T-cell (primary cell): ENCODE measurements around the gene TRPC4AP. TPM values are rescaled to one million over a fixed set of nuclear protein-coding genes. Genes with fewer than 3 reads are reported as not detected.

Experiments
- ATAC-seq, 4 experiments: fragments of 200-7000 bp in 3 of 4; fragments of 150-1000 bp in 1 of 4; cut with Tn5 transposase; replicated peaks in 1 of 4; 1 replicate in 3 of 4; 2 replicates in 1 of 4; pipeline ENCODE4 v1.10.0; 2021; ENCODE audit warnings: moderate library complexity in 3 of 4, mild to moderate bottlenecking in 2 of 4, moderate number of reproducible peaks in 1 of 4
- CTCF ChIA-PET, 2 donors: fragments of 300-600 bp; sonication (Branson Sonifier 250); formaldehyde crosslinking; loops; one replicate each; lab custom pipeline; 2022; ENCODE audit warnings: antibody characterized with exemption in 2 of 2; lab: Charles Lee
- POLR2A ChIA-PET, 2 donors: fragments of 300-600 bp; sonication (Branson Sonifier 250); formaldehyde crosslinking; loops; one replicate each; lab custom pipeline; 2022; ENCODE audit warnings: antibody characterized with exemption in 2 of 2; lab: Charles Lee
- DNase-seq, 35 experiments: peaks; one replicate each; pipeline versions ENCODE4 v3.0.0 to v3.0.0-alpha.2; 2013 to 2023
- H3K27ac ChIP-seq: one replicate; pipeline ENCODE4 v1.5.1; 2013; ENCODE audit warnings: low read length
- H3K27me3 ChIP-seq, 2 experiments: replicated peaks in 1 of 2; 1 replicate in 1 of 2; 2 replicates in 1 of 2; pipeline versions ENCODE4 v1.6.1 to v1.7.0; 2013; ENCODE audit warnings: low read length in 1 of 2, mixed read lengths in 1 of 2; ENCODE audit not compliant: control insufficient read depth in 2 of 2, insufficient read depth in 2 of 2; ENCODE audit errors: extremely low read depth in 1 of 2
- H3K36me3 ChIP-seq, 2 donors: 1 replicate in 1 of 2; 2 replicates in 1 of 2; pipeline versions ENCODE4 v1.6.1 to v1.7.0; 2013; ENCODE audit warnings: low read length in 1 of 2; ENCODE audit not compliant: control insufficient read depth in 2 of 2, insufficient read depth in 1 of 2; ENCODE audit errors: extremely low read depth in 1 of 2
- H3K4me1 ChIP-seq, 2 experiments: 1 replicate in 1 of 2; 2 replicates in 1 of 2; pipeline versions ENCODE4 v1.6.1 to v1.7.0; 2013; ENCODE audit warnings: low read length in 2 of 2, mixed read lengths in 1 of 2; ENCODE audit not compliant: insufficient read depth in 2 of 2, control insufficient read depth in 1 of 2; ENCODE audit errors: extremely low read depth in 1 of 2
- H3K4me3 ChIP-seq, 2 donors: 1 replicate in 1 of 2; 2 replicates in 1 of 2; pipeline versions ENCODE4 v1.5.1 to v1.7.0; 2013; ENCODE audit warnings: mild to moderate bottlenecking in 2 of 2, low read length in 1 of 2, moderate library complexity in 1 of 2; ENCODE audit not compliant: control insufficient read depth in 1 of 2; ENCODE audit errors: extremely low read depth in 1 of 2
- H3K9me3 ChIP-seq: 2 replicates; pipeline ENCODE4 v1.7.0; 2013
- H3K27ac Mint-ChIP-seq, 2 donors: one replicate each; pipeline ENCODE4 v1.8.0; 2020 to 2021; ENCODE audit warnings: mild to moderate bottlenecking in 2 of 2, mixed read lengths in 2 of 2
- H3K27me3 Mint-ChIP-seq, 2 donors: one replicate each; pipeline ENCODE4 v1.8.0; 2021 to 2022; ENCODE audit warnings: mixed read lengths in 2 of 2
- H3K36me3 Mint-ChIP-seq: one replicate; pipeline ENCODE4 v1.8.0; 2021; ENCODE audit warnings: mixed read lengths
- H3K4me1 Mint-ChIP-seq, 3 donors: one replicate each; pipeline ENCODE4 v1.8.0; 2020 to 2022; ENCODE audit warnings: mixed read lengths in 3 of 3, mild to moderate bottlenecking in 1 of 3
- H3K4me3 Mint-ChIP-seq, 3 donors: one replicate each; pipeline ENCODE4 v1.8.0; 2020 to 2022; ENCODE audit warnings: mild to moderate bottlenecking in 3 of 3, mixed read lengths in 3 of 3, moderate library complexity in 3 of 3
- H3K9me3 Mint-ChIP-seq, 3 donors: one replicate each; pipeline ENCODE4 v1.8.0; 2020 to 2022; ENCODE audit warnings: mixed read lengths in 3 of 3
- WGBS: methylation state at CpG from one replicate; pipeline ENCODE4 v1.1.5; 2013; ENCODE audit warnings: missing lambda C conversion rate; ENCODE audit not compliant: insufficient coverage; 5-methylcytosine and 5-hydroxymethylcytosine counted together
- total RNA-seq, 35 experiments: library from RNA in 6 of 35; stranded (reverse) in 6 of 35; fragments of 120-200 nt in 1 of 35; gene quantifications; one replicate each; pipeline versions ENCODE4 v1.2.1 to v1.2.4 and lab custom pipeline; 2013 to 2026

The TRPC4AP gene
- total RNA-seq, 5 donors from 2014 or later (not counting 1 experiment from before 2014, with no cell fraction given) = 56.3 to 65.5 (median 63.5) TPM

GRCh38 chr20:34996243-34997028, 96.2 kb downstream of the TRPC4AP start:
- Mint-ChIP-seq H3K36me3 (peaks cover 43% of the 10 kb centered on the region), H3K4me3 (peak overlapping the region in 1 of 3 donors; percentile 12), H3K4me1 (peaks cover 5 to 10% (median 5%) of the 10 kb centered on the region in 3 donors), H3K9me3 (no peaks in the 10 kb centered on the region), H3K27me3 (no peaks in the 10 kb centered on the region), H3K27ac (peak overlapping the region in 1 of 2 donors; percentile 11)
- ATAC-seq (no peak), DNase-seq (no peak)
- ChIA-PET POLR2A (interaction anchor here (0.5 to 0.6 kb wide), 2 partner anchors 117 to 750 kb away, joined by 3 to 7 read pairs; no protein-coding TSS in a partner anchor), CTCF (no interaction called here)
- H3K27me3 ChIP-seq = no peaks in the 10 kb centered on the region
- H3K4me1 ChIP-seq = no peaks in the 10 kb centered on the region
- no peak overlapping the region for H3K27ac ChIP-seq
- no peak overlapping the region for H3K4me3 ChIP-seq
- peaks cover 21 to 50% of the 10 kb centered on the region in 2 donors for H3K36me3 ChIP-seq
- H3K9me3 ChIP-seq = no peaks in the 10 kb centered on the region
- 97% methylated on average over 22 of the region's 26 CpGs for WGBS

- DNase-seq (no peak), ATAC-seq (no peak)
- Histone ChIP-seq H3K4me1 (no peaks in the 10 kb centered on the region), H3K9me3 (no peaks in the 10 kb centered on the region), H3K27ac (no peak overlapping the region), H3K27me3 (no peaks in the 10 kb centered on the region), H3K36me3 (peaks cover 20 to 45% of the 10 kb centered on the region in 2 donors), H3K4me3 (no peak overlapping the region)
- no peaks in the 10 kb centered on the region for H3K9me3 Mint-ChIP-seq
- ChIA-PET CTCF (no interaction called here), POLR2A (no interaction called here)
- peaks cover 39% of the 10 kb centered on the region for H3K36me3 Mint-ChIP-seq
- no peak overlapping the region for H3K4me3 Mint-ChIP-seq
- no peaks in the 10 kb centered on the region for H3K27me3 Mint-ChIP-seq
- peaks cover 5 to 10% (median 5%) of the 10 kb centered on the region in 3 donors for H3K4me1 Mint-ChIP-seq
- WGBS = 86% methylated on average over 6 of the region's 7 CpGs
- H3K27ac Mint-ChIP-seq = no peak overlapping the region
Observed at GRCh38 chr20:34995696-34996095, 96.9 kb downstream of the TRPC4AP start.

- no peaks in the 10 kb centered on the region for H3K9me3 ChIP-seq
- no peak overlapping the region for H3K4me3 ChIP-seq
- H3K27ac Mint-ChIP-seq = no peak overlapping the region
- H3K36me3 Mint-ChIP-seq = peaks cover 36% of the 10 kb centered on the region
- no peak overlapping the region for H3K4me3 Mint-ChIP-seq
- DNase-seq (no peak), ATAC-seq (no peak)
- ChIA-PET POLR2A (no interaction called here), CTCF (no interaction called here)
- no peak overlapping the region for H3K27ac ChIP-seq
- H3K27me3 ChIP-seq = no peaks in the 10 kb centered on the region
- H3K36me3 ChIP-seq = peaks cover 15 to 42% of the 10 kb centered on the region in 2 donors
- H3K4me1 Mint-ChIP-seq = peaks cover 5 to 10% (median 5%) of the 10 kb centered on the region in 3 donors
- no peaks in the 10 kb centered on the region for H3K9me3 Mint-ChIP-seq
- H3K4me1 ChIP-seq = no peaks in the 10 kb centered on the region
- 98% methylated on average over 13 of the region's 14 CpGs for WGBS
- H3K27me3 Mint-ChIP-seq = no peaks in the 10 kb centered on the region
Observed at GRCh38 chr20:34995192-34995591, 97.4 kb downstream of the TRPC4AP start.

GRCh38 chr20:34994509-34995131, 98.0 kb downstream of the TRPC4AP start:
- no peaks in the 10 kb centered on the region for H3K27me3 ChIP-seq
- CTCF ChIA-PET = no interaction called here
- peaks cover 5 to 10% (median 5%) of the 10 kb centered on the region in 3 donors for H3K4me1 Mint-ChIP-seq
- DNase-seq = no peak
- 75% methylated on average over 12 of the region's 14 CpGs for WGBS
- H3K4me1 ChIP-seq = no peaks in the 10 kb centered on the region
- no peak for ATAC-seq
- H3K9me3 Mint-ChIP-seq = no peaks in the 10 kb centered on the region
- H3K27ac Mint-ChIP-seq = no peak overlapping the region
- H3K9me3 ChIP-seq = no peaks in the 10 kb centered on the region
- H3K4me3 ChIP-seq = no peak overlapping the region
- H3K36me3 Mint-ChIP-seq = peaks cover 31% of the 10 kb centered on the region
- POLR2A ChIA-PET = interaction anchor here in 1 of 2 donors (0.6 kb wide), 1 partner anchor 777 kb away, joined by 3 read pairs; no protein-coding TSS in a partner anchor
- H3K4me3 Mint-ChIP-seq = no peak overlapping the region
- H3K36me3 ChIP-seq = peaks cover 15 to 37% of the 10 kb centered on the region in 2 donors
- H3K27ac ChIP-seq = no peak overlapping the region
- no peaks in the 10 kb centered on the region for H3K27me3 Mint-ChIP-seq

GRCh38 chr20:34993941-34994508, 98.6 kb downstream of the TRPC4AP start:
- Mint-ChIP-seq H3K36me3 (peaks cover 27% of the 10 kb centered on the region), H3K4me3 (no peak overlapping the region), H3K4me1 (peaks cover 5 to 10% (median 5%) of the 10 kb centered on the region in 3 donors), H3K27ac (no peak overlapping the region), H3K27me3 (no peaks in the 10 kb centered on the region), H3K9me3 (no peaks in the 10 kb centered on the region)
- DNase-seq (no peak), ATAC-seq (no peak)
- 95% methylated on average over 21 of the region's 22 CpGs for WGBS
- POLR2A ChIA-PET = interaction anchor here in 1 of 2 donors (0.6 kb wide), 1 partner anchor 777 kb away, joined by 3 read pairs; no protein-coding TSS in a partner anchor
- Histone ChIP-seq H3K4me1 (no peaks in the 10 kb centered on the region), H3K27me3 (no peaks in the 10 kb centered on the region), H3K36me3 (peaks cover 15 to 34% of the 10 kb centered on the region in 2 donors), H3K27ac (no peak overlapping the region), H3K9me3 (no peaks in the 10 kb centered on the region), H3K4me3 (no peak overlapping the region)
- CTCF ChIA-PET = no interaction called here

- ATAC-seq = no peak
- H3K36me3 ChIP-seq = peaks cover 15 to 27% of the 10 kb centered on the region in 2 donors
- Mint-ChIP-seq H3K4me3 (no peak overlapping the region), H3K27me3 (no peaks in the 10 kb centered on the region), H3K4me1 (peaks cover 4 to 5% (median 4%) of the 10 kb centered on the region in 3 donors), H3K27ac (no peak overlapping the region), H3K36me3 (peaks cover 15% of the 10 kb centered on the region), H3K9me3 (no peaks in the 10 kb centered on the region)
- no peaks in the 10 kb centered on the region for H3K4me1 ChIP-seq
- CTCF ChIA-PET = no interaction called here
- WGBS = 95% methylated on average over 20 of the region's 20 CpGs
- H3K27me3 ChIP-seq = no peaks in the 10 kb centered on the region
- no peak overlapping the region for H3K4me3 ChIP-seq
- POLR2A ChIA-PET = no interaction called here
- no peak overlapping the region for H3K27ac ChIP-seq
- no peak for DNase-seq
- H3K9me3 ChIP-seq = no peaks in the 10 kb centered on the region
Observed at GRCh38 chr20:34992751-34993417, 99.7 kb downstream of the TRPC4AP start.
